Posterior cingulate gyrus (tissue), 11 donors: ENCODE results near the gene MRPS15.
"Not testable (repeated sequence)": the region's sequence is repeated elsewhere in the genome, so short reads cannot be mapped to it uniquely, and the experiment has no call there.

Experiments
- DNase-seq, 10 donors: peaks; one replicate each; pipeline versions ENCODE4 v3.0.0 to v3.0.0-alpha.2; 2020 to 2021; ENCODE audit warnings: mixed read lengths in 3 of 10
- intact Hi-C: fragments of 100-400 bp; cut with DNase I; formaldehyde crosslinking; loops from one replicate; pipeline ENCODE4 v1.15.1; 2023

Gene MRPS15

GRCh38 chr1:36463803-36464604, at the start of gene MRPS15:
Gene MRPS15 (minus strand): TSS chr1:36464384. CDS start chr1:36464275, 109 bp downstream.
- peak; percentile 95 to 99 (median 98) for DNase-seq
- intact Hi-C loops = loop anchor here (2.0 kb wide), 1 partner anchor 13 kb away; the partner anchor contains the start of gene OSCP1

DNA sequence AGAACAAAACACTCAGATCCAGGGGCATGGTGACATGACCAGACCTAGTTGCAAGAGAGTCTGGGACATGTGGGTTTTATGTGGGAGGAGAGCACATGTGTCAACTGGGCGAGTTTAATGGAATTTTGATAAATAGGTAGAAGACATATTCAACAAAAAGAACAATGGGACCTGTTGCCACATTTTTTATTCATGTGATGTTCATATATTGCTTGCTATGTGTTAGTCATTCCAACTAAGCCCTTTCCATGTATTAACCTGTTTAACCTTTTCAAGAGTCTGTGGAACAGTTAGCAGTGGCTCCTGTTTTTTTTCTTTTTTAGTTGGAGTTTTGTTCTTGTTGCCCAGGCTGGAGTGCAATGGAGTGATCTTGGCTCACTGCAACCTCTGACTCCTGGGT, 48.7 kb upstream of the MRPS15 start:
- DNase-seq = no peak
- intact Hi-C loops = loop anchor here (10.0 kb wide), 1 partner anchor 1162 kb away; no protein-coding TSS in a partner anchor

GRCh38 chr1:36511804-36512798, 47.9 kb upstream of the MRPS15 start:
- no peak for DNase-seq
- intact Hi-C loops = loop anchor here (10.0 kb wide), 1 partner anchor 1163 kb away; no protein-coding TSS in a partner anchor

GRCh38 chr1:36511220-36511619, 47.0 kb upstream of the MRPS15 start:
- intact Hi-C loops = loop anchor here (10.0 kb wide), 1 partner anchor 1164 kb away; no protein-coding TSS in a partner anchor
- not testable (repeated sequence) for DNase-seq

DNA sequence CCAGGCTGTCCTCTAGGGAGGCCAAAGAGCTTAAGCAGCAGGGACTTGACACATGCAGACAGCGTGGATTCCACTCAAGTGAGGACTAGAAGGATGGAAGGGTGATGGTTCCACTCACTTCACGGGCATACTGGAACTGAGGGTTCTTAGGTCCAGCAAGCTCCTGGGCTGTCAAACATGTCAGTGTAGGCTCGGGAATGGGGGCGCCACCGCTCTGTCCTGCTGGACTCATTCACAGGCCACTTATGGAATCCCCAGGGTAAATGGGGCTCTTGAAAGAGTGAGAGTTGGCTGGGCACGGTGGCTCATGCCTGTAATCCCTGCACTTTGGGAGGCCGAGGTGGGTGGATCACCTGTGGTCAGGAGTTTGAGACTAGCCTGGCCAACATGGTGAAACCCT, 46.2 kb upstream of the MRPS15 start:
- peak in 1 of 10 donors; percentile 55 for DNase-seq
- intact Hi-C loops = loop anchor here (10.0 kb wide), 1 partner anchor 1164 kb away; no protein-coding TSS in a partner anchor

GRCh38 chr1:36508257-36508656, 44.1 kb upstream of the MRPS15 start:
- intact Hi-C loops = no loop called here
- DNase-seq = no peak

GRCh38 chr1:36506276-36506920, 42.2 kb upstream of the MRPS15 start:
- intact Hi-C loops = no loop called here
- DNase-seq = no peak

DNA sequence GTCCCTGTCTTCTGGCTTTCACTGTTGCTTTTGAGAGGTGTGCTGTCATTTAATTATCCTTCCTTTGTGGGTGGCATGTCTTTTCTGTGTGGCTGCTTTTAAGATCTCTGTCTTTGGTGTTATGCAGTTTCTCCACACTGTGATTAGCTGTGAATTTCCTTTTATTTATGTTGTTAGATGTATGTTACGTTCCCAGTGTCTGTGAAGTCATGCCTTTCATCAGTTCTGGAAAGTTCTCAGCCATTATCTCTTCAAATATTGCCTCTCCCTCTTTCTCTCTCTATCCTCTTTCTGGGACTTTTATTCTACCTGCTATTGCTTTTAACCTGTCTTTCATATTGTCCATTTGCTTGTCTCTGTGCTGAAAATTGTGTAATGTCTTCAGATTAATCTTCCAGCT, 39.5 kb upstream of the MRPS15 start:
- no peak for DNase-seq
- intact Hi-C loops = no loop called here

DNA sequence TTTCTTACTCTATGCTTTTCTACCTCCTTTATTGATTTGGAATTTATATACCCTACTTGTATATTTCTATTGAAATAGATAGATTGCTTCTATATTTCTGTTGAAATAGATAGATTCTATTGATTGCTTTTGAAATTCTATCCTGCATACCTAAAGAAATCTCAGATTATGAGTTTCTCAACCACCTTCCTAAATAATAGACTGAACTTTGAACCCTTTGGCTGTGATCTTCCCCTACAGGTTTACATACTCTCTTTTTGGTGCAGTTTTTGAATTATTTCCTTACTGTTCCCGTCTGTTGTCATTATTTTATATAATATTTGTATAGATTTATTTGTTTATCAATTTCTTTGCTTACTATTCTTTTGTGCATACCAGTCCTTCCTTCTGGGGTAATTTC, 39.0 kb upstream of the MRPS15 start:
- intact Hi-C loops = no loop called here
- no peak for DNase-seq

GRCh38 chr1:36502616-36503015, 38.4 kb upstream of the MRPS15 start:
- intact Hi-C loops = no loop called here
- DNase-seq = no peak

DNA sequence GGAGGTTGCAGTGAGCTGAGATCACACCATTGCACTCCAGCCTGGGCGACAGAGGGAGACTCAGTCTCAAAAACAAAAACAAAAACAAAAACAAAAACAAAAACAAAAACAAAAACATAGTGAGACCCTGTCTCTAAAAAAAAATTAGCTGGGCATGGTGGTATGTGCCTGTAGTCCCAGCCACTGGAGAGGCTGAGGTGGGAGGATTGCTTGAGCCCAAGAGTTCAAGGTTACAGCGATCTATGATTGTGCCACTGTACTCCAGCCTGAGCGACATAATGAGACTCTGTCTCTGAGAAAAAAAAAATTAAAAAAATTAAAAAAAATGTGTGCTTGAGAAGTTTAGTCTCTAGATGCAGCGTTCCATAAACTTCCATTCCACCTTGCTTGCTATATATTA, 37.7 kb upstream of the MRPS15 start:
- DNase-seq, intact Hi-C loops: not testable (repeated sequence)

- DNase-seq = no peak
- intact Hi-C loops = no loop called here
These were observed 33.0 kb upstream of the MRPS15 start for GRCh38 chr1:36497207-36497606.

GRCh38 chr1:36494971-36495370, 30.8 kb upstream of the MRPS15 start:
- DNase-seq = no peak
- intact Hi-C loops = no loop called here

DNA sequence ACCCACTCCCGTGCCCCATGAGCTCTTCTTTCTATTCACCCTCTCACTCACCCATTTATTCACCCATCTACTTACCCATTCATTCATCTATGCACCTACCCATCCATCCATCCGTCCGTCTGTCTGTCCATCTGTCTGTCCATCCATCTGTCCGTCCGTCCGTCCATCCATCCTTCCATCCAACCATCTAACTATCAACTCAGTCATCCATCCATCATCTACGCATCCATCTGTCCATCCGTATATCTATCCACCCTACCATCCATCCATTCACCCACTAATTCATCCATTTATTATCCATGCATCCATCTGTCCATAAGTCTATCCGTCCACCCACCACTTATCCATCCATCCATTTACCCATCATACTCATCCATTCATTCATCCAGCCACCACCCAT, 29.3 kb upstream of the MRPS15 start:
- intact Hi-C loops = no loop called here
- DNase-seq = no peak

DNA sequence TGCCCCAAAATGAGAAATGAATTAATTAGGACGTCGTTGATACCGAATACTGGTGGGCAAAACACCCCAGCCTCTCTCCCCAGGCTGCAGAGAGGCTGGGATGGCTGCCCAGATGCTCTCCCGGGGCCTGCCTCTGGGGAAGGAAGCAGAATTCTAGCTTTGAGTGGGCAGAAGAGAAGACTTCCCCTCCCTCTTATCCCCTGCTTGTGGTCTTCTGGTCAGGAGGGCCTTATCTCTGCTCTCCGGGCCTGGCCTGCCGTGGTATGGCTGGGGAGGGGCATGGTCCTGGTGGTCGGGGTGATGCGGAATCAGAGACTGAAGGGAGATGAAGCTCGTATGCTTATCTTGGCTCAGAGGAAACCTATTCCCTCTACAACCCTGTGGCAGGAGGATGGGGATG, 28.3 kb upstream of the MRPS15 start:
- intact Hi-C loops = no loop called here
- DNase-seq = peak in 1 of 10 donors; percentile 79

- DNase-seq, intact Hi-C loops: not testable (repeated sequence)
These were observed 25.3 kb upstream of the MRPS15 start for GRCh38 chr1:36489258-36490051.

GRCh38 chr1:36487906-36488305, 23.7 kb upstream of the MRPS15 start:
- no peak for DNase-seq
- intact Hi-C loops = no loop called here

GRCh38 chr1:36487336-36487725, 23.1 kb upstream of the MRPS15 start:
- intact Hi-C loops, DNase-seq: not testable (repeated sequence)
